Neural cell (in vitro differentiated cells): ENCODE results near the gene CLIC3. TPM values are rescaled to one million over a fixed set of nuclear protein-coding genes. Genes with fewer than 3 reads are reported as not detected.

Experiments
- H2AFZ ChIP-seq: fragments of 200-600, 300-800 bp; sonication (generic), shearing (Covaris generic); 2 replicates; pipeline ENCODE4 v1.6.0; 2014; ENCODE audit warnings: low read depth, mild to moderate bottlenecking, antibody characterized with exemption, low read length, moderate library complexity
- H3F3A ChIP-seq: fragments of 200-600 bp; shearing (Covaris generic); 2 replicates; pipeline ENCODE4 v1.6.1; 2016; ENCODE audit warnings: mild to moderate bottlenecking, moderate library complexity, mixed read lengths, antibody characterized with exemption, low read length; ENCODE audit not compliant: insufficient read depth, poor library complexity, severe bottlenecking
- H3K27ac ChIP-seq: fragments of 200-600, 300-800 bp; sonication (generic), shearing (Covaris generic); 2 replicates; pipeline ENCODE4 v1.5.1; 2014; ENCODE audit warnings: mild to moderate bottlenecking, low read length, moderate library complexity
- H3K27me3 ChIP-seq: fragments of 300-800, 200-600 bp; sonication (generic), shearing (Covaris generic); 2 replicates; pipeline ENCODE4 v1.6.0; 2014; ENCODE audit warnings: mild to moderate bottlenecking, low read depth, low read length, moderate library complexity; ENCODE audit not compliant: insufficient read depth
- H3K36me3 ChIP-seq: fragments of 300-800, 200-600 bp; sonication (generic), shearing (Covaris generic); 2 replicates; pipeline ENCODE4 v1.5.1; 2014; ENCODE audit warnings: mild to moderate bottlenecking, antibody characterized with exemption, low read length, moderate library complexity; ENCODE audit not compliant: insufficient read depth
- H3K4me2 ChIP-seq: fragments of 300-800, 200-600 bp; sonication (generic), shearing (Covaris generic); 2 replicates; pipeline ENCODE4 v1.6.0; 2014; ENCODE audit warnings: mild to moderate bottlenecking, low read length
- H3K4me3 ChIP-seq: fragments of 300-800, 200-600 bp; sonication (generic), shearing (Covaris generic); 2 replicates; pipeline ENCODE4 v1.5.1; 2014; ENCODE audit warnings: mild to moderate bottlenecking, low read length, moderate library complexity
- H3K79me2 ChIP-seq: fragments of 200-600 bp; shearing (Covaris generic); replicated peaks from 2 replicates; pipeline ENCODE4 v1.6.0; 2014; ENCODE audit warnings: mild to moderate bottlenecking, low read length, moderate library complexity; ENCODE audit not compliant: insufficient read depth
- H3K9ac ChIP-seq: fragments of 300-800, 200-600 bp; sonication (generic), shearing (Covaris generic); 2 replicates; pipeline ENCODE4 v1.6.1; 2016; ENCODE audit warnings: mild to moderate bottlenecking, low read length, mixed read lengths
- H3K9me2 ChIP-seq: fragments of 200-600 bp; shearing (Covaris generic); 2 replicates; pipeline ENCODE4 v1.6.1; 2016; ENCODE audit warnings: mild to moderate bottlenecking, low read length, mixed read lengths; ENCODE audit not compliant: insufficient read depth
- H3K9me3 ChIP-seq: fragments of 200-600, 300-800 bp; sonication (generic), shearing (Covaris generic); 2 replicates; pipeline ENCODE4 v1.6.1; 2016; ENCODE audit warnings: mild to moderate bottlenecking, mixed run types, low read length, moderate library complexity, mixed read lengths
- H4K20me1 ChIP-seq: fragments of 200-600 bp; shearing (Covaris generic); 2 replicates; pipeline ENCODE4 v1.6.1; 2016; ENCODE audit warnings: mild to moderate bottlenecking, mixed run types; ENCODE audit not compliant: insufficient read depth
- CTCF ChIP-seq: fragments of 450-650 bp; IDR thresholded peaks from 2 replicates; pipeline ENCODE4 v1.5.1; 2014; ENCODE audit warnings: antibody characterized with exemption, mild to moderate bottlenecking, moderate library complexity; ENCODE audit not compliant: poor library complexity, severe bottlenecking
- EP300 ChIP-seq: fragments of 450-650 bp; conservative IDR thresholded peaks from 2 replicates; pipeline ENCODE4 v1.6.1; 2014; ENCODE audit warnings: antibody characterized with exemption, mild to moderate bottlenecking, moderate library complexity; ENCODE audit not compliant: poor library complexity, severe bottlenecking
- EZH2 ChIP-seq: fragments of 200-600, 300-800 bp; shearing (Covaris generic), sonication (generic); IDR thresholded peaks from 2 replicates; pipeline ENCODE4 v1.6.1; 2014; ENCODE audit warnings: antibody characterized with exemption, low read length, borderline replicate concordance, mild to moderate bottlenecking; ENCODE audit not compliant: insufficient read depth, poor library complexity, severe bottlenecking
- MXI1 ChIP-seq: fragments of 450-650 bp; conservative IDR thresholded peaks from 2 replicates; pipeline ENCODE4 v1.6.1; 2014; ENCODE audit warnings: antibody characterized with exemption, mild to moderate bottlenecking; ENCODE audit not compliant: poor library complexity, severe bottlenecking
- POLR2AphosphoS5 ChIP-seq: IDR thresholded peaks from 2 replicates; pipeline ENCODE4 v1.6.1; 2012
- RAD21 ChIP-seq: fragments of 450-650 bp; conservative IDR thresholded peaks from 2 replicates; pipeline ENCODE4 v1.6.1; 2014; ENCODE audit warnings: antibody characterized with exemption, mild to moderate bottlenecking, moderate library complexity
- REST ChIP-seq: IDR thresholded peaks from 2 replicates; pipeline ENCODE4 v1.6.1; 2012; ENCODE audit warnings: borderline replicate concordance
- SMC3 ChIP-seq: fragments of 450-650 bp; conservative IDR thresholded peaks from 2 replicates; pipeline ENCODE4 v1.6.1; 2014; ENCODE audit warnings: antibody characterized with exemption, mild to moderate bottlenecking, moderate library complexity; ENCODE audit not compliant: poor library complexity
- TAF1 ChIP-seq: IDR thresholded peaks from 2 replicates; pipeline ENCODE4 v1.6.1; 2012; ENCODE audit warnings: low read depth
- polyA plus RNA-seq: library from polyadenylated mRNA; depleted of rRNA; stranded (reverse); fragments of >200 nt; gene quantifications from 2 replicates; pipeline ENCODE4 v1.2.3, GENCODE V29; 2014

CLIC3 gene
- polyA plus RNA-seq, 1 donor from 2014 or later: not detected

GRCh38 chr9:136955202-136955942 is 41.0 kb downstream of the CLIC3 start:
- Histone ChIP-seq H3K4me3 (no peak overlapping the region), H3K9me2 (no peaks in the 10 kb centered on the region), H3K36me3 (no peaks in the 10 kb centered on the region), H2AFZ (no peak overlapping the region), H4K20me1 (no peaks in the 10 kb centered on the region), H3K9ac (no peak overlapping the region), H3K9me3 (no peaks in the 10 kb centered on the region), H3K4me2 (no peak overlapping the region), H3K27ac (no peak overlapping the region), H3K27me3 (no peaks in the 10 kb centered on the region), H3F3A (no peaks in the 10 kb centered on the region), H3K79me2 (no peaks in the 10 kb centered on the region)
- TF ChIP-seq MXI1 (no peak), POLR2AphosphoS5 (no peak), CTCF (no peak), EP300 (no peak), TAF1 (no peak), SMC3 (no peak), REST (no peak), RAD21 (no peak), EZH2 (no peak)

GRCh38 chr9:136954270-136955083 is 41.9 kb downstream of the CLIC3 start:
- Histone ChIP-seq H4K20me1 (no peaks in the 10 kb centered on the region), H3K36me3 (no peaks in the 10 kb centered on the region), H3K27ac (no peak overlapping the region), H3K4me2 (no peak overlapping the region), H3K27me3 (no peaks in the 10 kb centered on the region), H2AFZ (no peak overlapping the region), H3K9me3 (no peaks in the 10 kb centered on the region), H3K4me3 (no peak overlapping the region), H3K79me2 (no peaks in the 10 kb centered on the region), H3F3A (no peaks in the 10 kb centered on the region), H3K9me2 (no peaks in the 10 kb centered on the region), H3K9ac (no peak overlapping the region)
- TF ChIP-seq RAD21: no peak
- TF ChIP-seq EZH2: no peak
